22Rv1 (cell line): ENCODE data around the gene ZDHHC21.
A peak's percentile ranks its signal among the peaks of the same experiment; 100 is the strongest.
"Not testable (repeated sequence)": the region's sequence is repeated elsewhere in the genome, so short reads cannot be mapped to it uniquely, and the experiment has no call there.

Source experiments
- H3K27ac ChIP-seq: fragments of 450-650 bp; 2 replicates; pipeline ENCODE4 v1.5.1; 2017
- ZFX ChIP-seq: fragments of 450-650 bp; IDR thresholded peaks from 2 replicates; pipeline ENCODE4 v1.6.1; 2017; ENCODE audit warnings: antibody characterized with exemption, borderline replicate concordance
- TF ChIP-seq, protein P1 (sequence below): fragments of 450-650 bp; IDR thresholded peaks from 2 replicates; pipeline ENCODE4 v1.5.1; 2017; ENCODE audit warnings: mild to moderate bottlenecking

ZDHHC21 gene

DNA sequence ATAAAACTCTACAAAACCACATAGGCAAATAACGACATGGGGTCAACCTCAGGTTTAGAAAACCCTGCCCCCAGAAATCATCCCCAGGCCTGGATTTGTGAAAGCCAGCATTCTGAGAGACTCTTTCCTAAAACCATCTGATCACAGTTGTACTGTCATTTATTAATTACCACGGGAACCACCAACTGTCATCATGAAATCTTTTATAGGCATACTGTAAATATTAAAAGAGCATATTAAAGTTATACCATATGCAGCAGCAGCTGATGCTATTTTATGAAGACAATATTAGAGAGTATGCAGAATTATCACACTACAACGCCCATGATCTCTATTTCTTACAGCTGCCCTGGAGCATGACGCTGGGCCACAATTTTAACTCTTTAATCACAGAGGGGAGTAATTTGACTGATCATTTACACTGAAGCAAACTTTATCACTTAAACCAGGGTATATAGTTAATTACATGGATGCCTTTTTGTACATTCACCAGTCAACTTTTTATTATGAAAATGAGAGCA lies 9.0 kb upstream of the ZDHHC21 start:
- no peak for TF ChIP-seq ZFX
- no peak overlapping the region for H3K27ac ChIP-seq

- no peak for TF ChIP-seq ZFX
- TF ChIP-seq, protein P1, sequence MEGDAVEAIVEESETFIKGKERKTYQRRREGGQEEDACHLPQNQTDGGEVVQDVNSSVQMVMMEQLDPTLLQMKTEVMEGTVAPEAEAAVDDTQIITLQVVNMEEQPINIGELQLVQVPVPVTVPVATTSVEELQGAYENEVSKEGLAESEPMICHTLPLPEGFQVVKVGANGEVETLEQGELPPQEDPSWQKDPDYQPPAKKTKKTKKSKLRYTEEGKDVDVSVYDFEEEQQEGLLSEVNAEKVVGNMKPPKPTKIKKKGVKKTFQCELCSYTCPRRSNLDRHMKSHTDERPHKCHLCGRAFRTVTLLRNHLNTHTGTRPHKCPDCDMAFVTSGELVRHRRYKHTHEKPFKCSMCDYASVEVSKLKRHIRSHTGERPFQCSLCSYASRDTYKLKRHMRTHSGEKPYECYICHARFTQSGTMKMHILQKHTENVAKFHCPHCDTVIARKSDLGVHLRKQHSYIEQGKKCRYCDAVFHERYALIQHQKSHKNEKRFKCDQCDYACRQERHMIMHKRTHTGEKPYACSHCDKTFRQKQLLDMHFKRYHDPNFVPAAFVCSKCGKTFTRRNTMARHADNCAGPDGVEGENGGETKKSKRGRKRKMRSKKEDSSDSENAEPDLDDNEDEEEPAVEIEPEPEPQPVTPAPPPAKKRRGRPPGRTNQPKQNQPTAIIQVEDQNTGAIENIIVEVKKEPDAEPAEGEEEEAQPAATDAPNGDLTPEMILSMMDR, result peak; percentile 19; the same call in 1 of the 2 replicates
- H3K27ac ChIP-seq, result peak overlapping the region; percentile 77
Measured at GRCh38 chr9:14692470-14693250, 572 bp downstream of the ZDHHC21 start.

DNA sequence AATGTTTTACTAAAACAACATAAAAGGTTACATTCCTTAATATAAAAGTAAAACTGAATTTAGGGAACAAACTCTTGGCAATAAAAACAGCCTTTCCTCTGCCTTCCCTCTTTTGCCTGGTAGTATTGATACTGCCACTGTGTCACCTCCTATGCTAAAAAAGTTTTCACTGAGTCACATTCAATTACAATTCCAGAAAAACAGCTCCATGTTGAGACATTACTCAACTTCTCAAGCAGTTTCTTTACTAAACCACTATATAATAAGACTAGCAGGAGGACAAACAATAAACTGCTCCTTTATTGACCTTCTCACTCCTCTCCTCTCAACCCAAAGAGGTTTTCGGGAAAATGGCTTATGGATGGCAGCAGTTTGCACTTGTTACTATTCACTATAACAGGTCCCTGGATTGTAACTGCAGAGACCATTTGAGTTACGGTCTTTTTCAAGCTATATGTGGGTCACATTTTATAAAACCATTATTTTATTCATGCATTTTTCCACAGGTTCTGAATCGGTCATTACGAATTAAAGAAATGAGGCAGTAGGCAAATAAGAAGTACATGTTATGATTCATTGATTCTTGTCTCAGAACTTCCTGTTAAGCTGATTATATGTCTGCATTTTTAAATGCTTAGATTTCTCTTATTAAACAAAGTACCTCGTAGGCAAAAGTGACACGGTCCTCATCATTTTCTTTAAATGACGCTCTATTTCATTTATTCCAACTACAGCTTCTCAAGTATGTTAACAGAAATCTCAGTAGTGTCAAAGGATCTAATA lies 2.1 kb downstream of the ZDHHC21 start:
- H3K27ac ChIP-seq, result no peak overlapping the region
- TF ChIP-seq, protein P1, result no peak
- TF ChIP-seq ZFX, result no peak

DNA sequence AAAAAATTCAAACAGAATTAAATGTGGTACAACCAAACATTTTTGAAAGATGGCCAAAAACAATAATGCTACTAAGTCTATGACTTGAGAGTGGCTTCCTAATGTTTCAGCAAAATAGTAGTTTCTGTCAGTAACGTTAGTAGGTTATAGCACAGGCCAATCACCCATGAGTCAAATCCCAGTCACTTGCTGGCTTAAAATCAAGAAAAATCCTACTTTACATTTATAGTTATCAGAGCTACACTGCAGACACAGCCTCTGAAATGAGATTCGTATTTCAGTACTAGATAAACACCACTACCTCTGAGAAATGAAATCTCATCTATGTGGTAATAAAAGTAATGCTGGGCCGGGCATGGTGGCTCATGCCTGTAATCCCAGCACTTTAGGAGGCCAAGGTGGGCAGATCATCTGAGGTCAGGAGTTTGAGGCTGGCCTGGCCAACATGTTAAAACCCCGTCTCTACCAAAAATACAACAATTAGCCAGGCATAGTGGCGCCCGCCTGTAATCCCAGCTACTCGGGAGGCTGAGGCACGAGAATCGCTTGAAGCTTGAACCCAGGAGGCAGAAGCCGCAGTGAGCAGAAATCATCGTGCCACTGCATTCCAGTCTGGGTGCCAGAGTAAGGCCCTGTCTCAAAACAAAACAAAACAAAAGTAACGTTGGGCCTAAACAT lies 6.1 kb downstream of the ZDHHC21 start:
- TF ChIP-seq, protein P1, result no peak
- TF ChIP-seq ZFX, result no peak
- no peak overlapping the region for H3K27ac ChIP-seq

DNA sequence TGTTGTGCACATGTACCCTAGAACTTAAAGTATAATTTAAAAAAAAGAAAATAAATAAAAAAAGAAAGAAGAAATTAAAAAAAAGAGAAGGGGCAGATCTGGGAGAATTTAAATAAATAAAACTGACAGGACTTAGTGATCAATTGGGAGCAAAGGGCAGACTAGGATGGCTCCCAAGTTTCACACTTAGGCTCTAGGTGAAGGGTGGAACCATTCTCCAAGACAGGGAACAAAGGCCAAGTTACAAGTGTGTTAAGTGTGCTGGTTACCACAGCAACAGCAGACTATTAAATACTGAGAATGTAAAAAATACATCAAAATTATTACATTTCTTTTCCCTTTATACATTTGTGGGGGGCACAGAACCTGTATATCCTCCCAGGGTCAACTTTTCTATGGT lies 7.1 kb downstream of the ZDHHC21 start:
- no peak overlapping the region for H3K27ac ChIP-seq

DNA sequence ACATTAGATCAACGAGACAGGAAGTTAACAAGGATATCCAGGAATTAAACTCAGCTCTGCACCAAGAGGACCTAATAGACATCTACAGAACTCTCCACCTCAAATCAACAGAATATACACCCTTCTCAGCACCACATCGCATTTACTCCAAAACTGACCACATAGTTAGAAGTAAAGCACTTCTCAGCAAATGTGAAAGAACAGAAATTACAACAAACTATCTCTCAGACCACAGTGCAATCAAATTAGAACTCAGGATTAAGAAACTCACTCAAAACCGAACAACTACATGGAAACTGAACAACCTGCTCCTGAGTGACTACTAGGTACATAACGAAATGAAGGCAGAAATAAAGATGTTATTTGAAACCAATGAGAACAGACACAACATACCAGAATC lies 10.6 kb downstream of the ZDHHC21 start:
- H3K27ac ChIP-seq, result not testable (repeated sequence)

More for the DNA sequence above, 7.1 kb downstream of the ZDHHC21 start:
- TF ChIP-seq, protein P1, result no peak
- TF ChIP-seq ZFX, result no peak

DNA sequence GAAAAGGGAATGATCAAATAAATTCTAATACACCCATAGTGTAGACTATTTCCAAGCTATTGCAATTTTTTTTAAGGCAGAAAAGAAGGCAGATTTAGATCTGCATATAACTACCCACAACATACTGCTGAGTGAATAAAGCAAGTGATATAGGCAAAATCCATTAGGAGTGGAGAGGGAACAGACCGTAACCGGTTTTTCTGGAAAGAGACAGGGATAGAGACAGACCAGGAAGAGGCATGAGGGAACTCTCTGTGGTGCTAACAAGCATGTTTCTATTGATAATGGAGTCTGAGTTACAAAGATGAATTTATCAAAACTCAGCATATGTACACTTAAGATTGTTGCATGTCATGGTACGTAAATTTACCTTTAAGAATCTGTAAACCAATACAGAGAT lies 14.5 kb downstream of the ZDHHC21 start:
- TF ChIP-seq, protein P1, result no peak
- no peak for TF ChIP-seq ZFX

GRCh38 chr9:14677872-14678271 lies 15.4 kb downstream of the ZDHHC21 start:
- no peak for TF ChIP-seq ZFX
- TF ChIP-seq, protein P1, result no peak
- no peak overlapping the region for H3K27ac ChIP-seq

More for the DNA sequence above, 14.5 kb downstream of the ZDHHC21 start:
- no peak overlapping the region for H3K27ac ChIP-seq
